Erythroblast (primary cell): ENCODE data around the gene ZSCAN2.

Experiments
- GATA1 ChIP-seq: IDR thresholded peaks from 2 replicates; pipeline ENCODE4 v1.6.1; 2011; ENCODE audit warnings: low read depth, mild to moderate bottlenecking, control low read depth, low read length, moderate library complexity
- POLR2A ChIP-seq: IDR thresholded peaks from 2 replicates; pipeline ENCODE4 v1.6.1; 2011; ENCODE audit warnings: mild to moderate bottlenecking, low read length

DNA sequence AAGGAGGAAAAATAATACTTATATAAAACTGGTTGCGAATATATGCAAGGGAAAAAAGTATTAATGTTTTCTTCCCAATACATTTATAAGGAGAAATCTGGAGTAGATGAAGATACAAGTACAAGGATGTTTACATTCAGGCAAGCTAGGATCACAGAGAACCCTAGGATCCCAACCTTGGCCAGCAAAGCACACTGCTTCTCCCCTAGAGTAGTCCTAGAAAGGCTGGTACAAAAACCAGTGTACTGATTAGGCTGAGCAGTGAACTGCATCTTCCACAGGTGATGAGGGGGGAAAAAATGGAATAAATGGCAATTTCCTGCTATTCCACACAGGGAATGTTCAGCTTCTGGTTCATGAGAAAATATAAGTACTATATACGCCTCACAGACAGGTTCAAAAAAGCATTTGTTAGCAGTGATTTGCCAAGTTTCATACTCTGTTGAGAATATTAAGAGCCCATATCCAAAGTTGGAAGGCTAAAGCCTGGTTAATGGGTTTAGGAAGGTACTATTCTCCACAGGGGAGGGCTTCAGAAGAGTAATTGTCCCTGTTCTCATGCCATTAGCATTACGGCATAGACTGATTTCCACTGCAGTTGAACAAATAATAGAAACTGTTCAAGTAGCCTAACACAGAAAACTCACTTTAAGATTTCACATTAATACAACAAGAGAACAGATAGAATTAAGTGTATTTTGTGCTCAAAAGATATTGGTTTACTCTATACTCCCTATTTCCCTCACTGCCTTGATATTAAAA, 67.6 kb downstream of the ZSCAN2 start:
- TF ChIP-seq POLR2A (no peak), GATA1 (no peak)
